Measurements from ENCODE around the gene ADAM12.

Gene ADAM12

DNA sequence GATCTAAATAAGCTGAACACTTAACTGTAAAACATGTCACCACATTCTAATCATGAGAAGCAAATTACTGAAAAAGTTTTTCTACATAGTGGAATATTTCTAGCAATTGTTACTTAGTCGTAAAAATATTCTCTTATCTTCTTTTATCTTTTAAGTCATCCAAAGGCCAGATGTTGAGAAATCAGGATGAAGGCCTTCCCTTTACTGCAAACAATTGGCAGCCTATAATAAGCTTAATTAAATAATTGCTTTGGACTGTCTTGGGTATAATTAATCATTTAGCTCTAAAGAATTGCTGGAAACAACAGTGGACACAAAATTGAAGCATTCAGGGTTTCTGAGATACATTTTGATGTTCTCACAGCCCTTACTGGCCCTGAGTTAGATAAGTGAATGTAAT lies 265.4 kb downstream of the ADAM12 start:
- Histone ChIP-seq H2AFZ (ENCODE audit: insufficient read depth, low read length, poor library complexity) (no peak overlapping the region), H2BK5ac (ENCODE audit: low read depth, low read length, poor library complexity) (no peak overlapping the region), H3K9me3 (ENCODE audit: insufficient read depth, low read depth, low read length) (no peaks in the 10 kb centered on the region), H3K14ac (ENCODE audit: low read length) (no peak overlapping the region), H3K27me3 (ENCODE audit: insufficient read depth, low read length) (no peaks in the 10 kb centered on the region), H3K4me3 (ENCODE audit: low read depth, low read length) (no peak overlapping the region), H3K4ac (ENCODE audit: low read depth, low read length) (no peak overlapping the region), H3K4me1 (ENCODE audit: control insufficient read depth in 1 of 2, insufficient read depth in 2 of 2, low read length in 2 of 2) (no peaks in the 10 kb centered on the region), H4K12ac (ENCODE audit: low read depth, low read length) (no peak overlapping the region), H3K4me2 (ENCODE audit: low read length) (no peak overlapping the region), H4K91ac (ENCODE audit: low read depth, low read length) (no peak overlapping the region), H2AK5ac (ENCODE audit: low read length) (no peak overlapping the region), H3K18ac (ENCODE audit: low read length) (no peak overlapping the region), H2BK120ac (ENCODE audit: insufficient read depth, low read length, poor library complexity) (no peak overlapping the region), H3K79me2 (ENCODE audit: control insufficient read depth, insufficient read depth, low read length, poor library complexity) (no peaks in the 10 kb centered on the region), H3K27ac (ENCODE audit: low read depth, low read length) (no peak overlapping the region), H3K23ac (ENCODE audit: low read length) (no peak overlapping the region), H4K8ac (ENCODE audit: low read depth, low read length) (no peak overlapping the region), H3K9ac (ENCODE audit: low read length) (no peak overlapping the region), H3K36me3 (ENCODE audit: control insufficient read depth in 1 of 2, insufficient read depth in 2 of 2, low read length in 2 of 2) (no peaks in the 10 kb centered on the region), H2BK12ac (ENCODE audit: low read length) (no peak overlapping the region), H3K79me1 (ENCODE audit: low read length) (no peaks in the 10 kb centered on the region)
- no CpG with 5 or more reads among the region's 1 CpG for WGBS (ENCODE audit: extremely low coverage, insufficient coverage, insufficient read length)
- peak; percentile 26 to 76 for DNase-seq

DNA sequence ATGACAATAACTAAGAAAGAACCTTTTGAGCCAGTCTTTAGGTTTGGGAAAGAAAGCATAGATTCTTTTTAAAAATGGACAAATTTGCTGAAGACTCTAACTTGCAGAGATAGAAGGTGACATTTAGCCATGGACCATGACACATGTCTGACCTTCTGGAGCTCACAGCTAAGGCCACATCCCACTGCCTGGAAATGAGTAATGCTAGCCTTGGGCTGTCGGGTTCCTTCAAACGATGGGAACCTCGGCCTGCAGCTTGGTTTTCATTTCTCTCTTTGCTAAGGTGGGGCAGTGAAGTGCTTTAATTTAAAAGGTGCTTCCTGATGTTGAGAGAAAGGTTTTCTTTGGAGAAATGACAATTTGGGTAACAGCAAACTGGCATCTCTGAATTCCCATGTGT lies 268.7 kb downstream of the ADAM12 start:
- no peak overlapping the region for H2BK12ac ChIP-seq (ENCODE audit: low read length)
- no peak overlapping the region for H2BK5ac ChIP-seq (ENCODE audit: low read depth, low read length, poor library complexity)
- no peak overlapping the region for H3K4me2 ChIP-seq (ENCODE audit: low read length)
- H3K9ac ChIP-seq (ENCODE audit: low read length) = no peak overlapping the region
- H3K79me2 ChIP-seq (ENCODE audit: control insufficient read depth, insufficient read depth, low read length, poor library complexity) = no peaks in the 10 kb centered on the region
- H3K4me3 ChIP-seq (ENCODE audit: low read depth, low read length) = no peak overlapping the region
- no peak overlapping the region for H4K91ac ChIP-seq (ENCODE audit: low read depth, low read length)
- no peaks in the 10 kb centered on the region for H3K4me1 ChIP-seq (ENCODE audit: control insufficient read depth in 1 of 2, insufficient read depth in 2 of 2, low read length in 2 of 2)
- no peak overlapping the region for H2AK5ac ChIP-seq (ENCODE audit: low read length)
- no peaks in the 10 kb centered on the region for H3K36me3 ChIP-seq (ENCODE audit: control insufficient read depth in 1 of 2, insufficient read depth in 2 of 2, low read length in 2 of 2)
- no peak overlapping the region for H3K14ac ChIP-seq (ENCODE audit: low read length)
- no peak overlapping the region for H3K4ac ChIP-seq (ENCODE audit: low read depth, low read length)
- no peak overlapping the region for H3K23ac ChIP-seq (ENCODE audit: low read length)
- H3K79me1 ChIP-seq (ENCODE audit: low read length) = no peaks in the 10 kb centered on the region
- peaks cover 2% of the 10 kb centered on the region for H3K9me3 ChIP-seq (ENCODE audit: insufficient read depth, low read depth, low read length)
- H4K12ac ChIP-seq (ENCODE audit: low read depth, low read length) = no peak overlapping the region
- no peaks in the 10 kb centered on the region for H3K27me3 ChIP-seq (ENCODE audit: insufficient read depth, low read length)
- no CpG with 5 or more reads among the region's 3 CpGs for WGBS (ENCODE audit: extremely low coverage, insufficient coverage, insufficient read length)
- H3K27ac ChIP-seq (ENCODE audit: low read depth, low read length) = no peak overlapping the region
- DNase-seq = peak; percentile 70 to 72
- H2BK120ac ChIP-seq (ENCODE audit: insufficient read depth, low read length, poor library complexity) = no peak overlapping the region
- no peak overlapping the region for H3K18ac ChIP-seq (ENCODE audit: low read length)
- H4K8ac ChIP-seq (ENCODE audit: low read depth, low read length) = no peak overlapping the region
- no peak overlapping the region for H2AFZ ChIP-seq (ENCODE audit: insufficient read depth, low read length, poor library complexity)

DNA sequence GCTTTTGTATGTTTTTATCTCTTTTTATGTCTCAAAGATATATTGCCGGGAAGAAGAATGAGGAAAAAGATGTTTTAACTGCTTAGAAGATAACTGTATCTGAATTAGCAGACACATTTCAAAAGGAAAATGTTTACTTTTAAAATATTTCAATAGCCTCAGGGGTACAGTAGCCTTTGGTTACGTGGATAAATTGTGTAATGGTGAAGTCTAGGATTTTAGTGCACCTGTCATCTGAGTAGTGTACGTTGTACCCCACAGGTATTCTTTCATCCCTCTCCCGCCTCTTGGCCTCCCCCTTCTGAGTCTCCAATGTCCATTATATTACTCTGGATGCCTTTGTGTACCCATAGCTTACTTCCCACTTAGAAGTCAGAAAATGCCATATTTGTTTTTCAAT lies 269.8 kb downstream of the ADAM12 start:
- Histone ChIP-seq H3K4me2 (ENCODE audit: low read length) (no peak overlapping the region), H4K91ac (ENCODE audit: low read depth, low read length) (no peak overlapping the region), H4K8ac (ENCODE audit: low read depth, low read length) (no peak overlapping the region), H3K4me3 (ENCODE audit: low read depth, low read length) (no peak overlapping the region), H3K79me2 (ENCODE audit: control insufficient read depth, insufficient read depth, low read length, poor library complexity) (no peaks in the 10 kb centered on the region), H3K14ac (ENCODE audit: low read length) (no peak overlapping the region), H3K4me1 (ENCODE audit: control insufficient read depth in 1 of 2, insufficient read depth in 2 of 2, low read length in 2 of 2) (no peaks in the 10 kb centered on the region), H2AFZ (ENCODE audit: insufficient read depth, low read length, poor library complexity) (no peak overlapping the region), H3K27me3 (ENCODE audit: insufficient read depth, low read length) (no peaks in the 10 kb centered on the region), H3K9ac (ENCODE audit: low read length) (no peak overlapping the region), H2BK12ac (ENCODE audit: low read length) (no peak overlapping the region), H2BK5ac (ENCODE audit: low read depth, low read length, poor library complexity) (no peak overlapping the region), H2AK5ac (ENCODE audit: low read length) (no peak overlapping the region), H3K36me3 (ENCODE audit: control insufficient read depth in 1 of 2, insufficient read depth in 2 of 2, low read length in 2 of 2) (no peaks in the 10 kb centered on the region), H3K27ac (ENCODE audit: low read depth, low read length) (no peak overlapping the region), H2BK120ac (ENCODE audit: insufficient read depth, low read length, poor library complexity) (no peak overlapping the region), H3K9me3 (ENCODE audit: insufficient read depth, low read depth, low read length) (peaks cover 2% of the 10 kb centered on the region), H4K12ac (ENCODE audit: low read depth, low read length) (no peak overlapping the region), H3K79me1 (ENCODE audit: low read length) (no peaks in the 10 kb centered on the region), H3K23ac (ENCODE audit: low read length) (no peak overlapping the region), H3K4ac (ENCODE audit: low read depth, low read length) (no peak overlapping the region), H3K18ac (ENCODE audit: low read length) (no peak overlapping the region)
- no CpG with 5 or more reads among the region's 4 CpGs for WGBS (ENCODE audit: extremely low coverage, insufficient coverage, insufficient read length)
- DNase-seq = peak in 1 of 2 donors; percentile 74

DNA sequence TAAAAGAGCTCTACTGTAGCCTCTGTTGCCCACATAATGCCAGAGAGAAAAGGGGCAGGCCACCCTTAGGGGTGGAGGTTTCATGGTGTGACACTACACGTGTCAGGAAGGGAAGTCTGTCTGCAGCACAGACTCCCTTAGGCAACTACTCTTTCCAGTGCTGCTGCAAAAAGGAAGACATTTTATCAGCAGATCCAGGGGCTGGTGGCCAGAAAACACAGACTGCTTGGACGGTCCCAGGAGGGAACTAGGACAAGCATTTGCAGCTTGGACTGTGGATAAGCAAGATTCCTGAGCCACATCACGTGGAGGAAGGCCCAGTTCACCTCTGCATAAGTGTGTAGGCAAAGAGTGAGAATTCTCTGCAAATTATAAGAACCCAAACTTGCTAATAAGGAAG lies 271.1 kb downstream of the ADAM12 start:
- H3K4me1 ChIP-seq (ENCODE audit: control insufficient read depth in 1 of 2, insufficient read depth in 2 of 2, low read length in 2 of 2) = no peaks in the 10 kb centered on the region
- no peak overlapping the region for H3K9ac ChIP-seq (ENCODE audit: low read length)
- no peak overlapping the region for H4K12ac ChIP-seq (ENCODE audit: low read depth, low read length)
- H3K36me3 ChIP-seq (ENCODE audit: control insufficient read depth in 1 of 2, insufficient read depth in 2 of 2, low read length in 2 of 2) = no peaks in the 10 kb centered on the region
- no peak overlapping the region for H2BK120ac ChIP-seq (ENCODE audit: insufficient read depth, low read length, poor library complexity)
- H4K91ac ChIP-seq (ENCODE audit: low read depth, low read length) = no peak overlapping the region
- no peaks in the 10 kb centered on the region for H3K27me3 ChIP-seq (ENCODE audit: insufficient read depth, low read length)
- H2BK5ac ChIP-seq (ENCODE audit: low read depth, low read length, poor library complexity) = no peak overlapping the region
- no peak overlapping the region for H2AFZ ChIP-seq (ENCODE audit: insufficient read depth, low read length, poor library complexity)
- H3K4me3 ChIP-seq (ENCODE audit: low read depth, low read length) = no peak overlapping the region
- H4K8ac ChIP-seq (ENCODE audit: low read depth, low read length) = no peak overlapping the region
- H2AK5ac ChIP-seq (ENCODE audit: low read length) = no peak overlapping the region
- peaks cover 2% of the 10 kb centered on the region for H3K9me3 ChIP-seq (ENCODE audit: insufficient read depth, low read depth, low read length)
- WGBS (ENCODE audit: extremely low coverage, insufficient coverage, insufficient read length) = no CpG with 5 or more reads among the region's 3 CpGs
- no peaks in the 10 kb centered on the region for H3K79me1 ChIP-seq (ENCODE audit: low read length)
- no peak overlapping the region for H3K4ac ChIP-seq (ENCODE audit: low read depth, low read length)
- H2BK12ac ChIP-seq (ENCODE audit: low read length) = no peak overlapping the region
- H3K79me2 ChIP-seq (ENCODE audit: control insufficient read depth, insufficient read depth, low read length, poor library complexity) = no peaks in the 10 kb centered on the region
- DNase-seq = peak in 1 of 2 donors; percentile 41
- H3K14ac ChIP-seq (ENCODE audit: low read length) = no peak overlapping the region
- no peak overlapping the region for H3K23ac ChIP-seq (ENCODE audit: low read length)
- no peak overlapping the region for H3K18ac ChIP-seq (ENCODE audit: low read length)
- H3K27ac ChIP-seq (ENCODE audit: low read depth, low read length) = no peak overlapping the region
- H3K4me2 ChIP-seq (ENCODE audit: low read length) = no peak overlapping the region

Measured in trophoblast cell (in vitro differentiated cells and primary cell).